SU-DHL-6 (cell line): ENCODE data around the gene CPED1.

Experiments
- H2AFZ ChIP-seq: fragments of 200-600 bp; sonication (generic); 2 replicates; pipeline ENCODE4 v1.6.1; 2014; ENCODE audit warnings: low read depth, mild to moderate bottlenecking, moderate library complexity, mixed read lengths, antibody characterized with exemption, low read length; ENCODE audit not compliant: severe bottlenecking
- H3F3A ChIP-seq: fragments of 200-600 bp; shearing (Covaris generic); 2 replicates; pipeline ENCODE4 v1.6.0; 2016; ENCODE audit warnings: antibody characterized with exemption, mild to moderate bottlenecking; ENCODE audit not compliant: insufficient read depth
- H3K27ac ChIP-seq: fragments of 200-600 bp; sonication (generic); 2 replicates; pipeline ENCODE4 v1.5.1; 2016; ENCODE audit warnings: low read depth, mild to moderate bottlenecking, low read length, moderate library complexity, mixed read lengths
- H3K27me3 ChIP-seq: fragments of 200-600 bp; sonication (generic), shearing (Covaris generic); 2 replicates; pipeline ENCODE4 v1.6.0; 2014; ENCODE audit warnings: mild to moderate bottlenecking, low read length
- H3K36me3 ChIP-seq: fragments of 200-600 bp; sonication (generic); 2 replicates; pipeline ENCODE4 v1.6.1; 2014; ENCODE audit warnings: mild to moderate bottlenecking, low read length, mixed read lengths
- H3K4me2 ChIP-seq: fragments of 300-600, 200-600 bp; shearing (Covaris generic), sonication (generic); 2 replicates; pipeline ENCODE4 v1.6.0; 2014; ENCODE audit warnings: low read length, low read depth, mild to moderate bottlenecking; ENCODE audit not compliant: poor library complexity, severe bottlenecking
- H3K4me3 ChIP-seq: fragments of 200-600 bp; sonication (generic); 2 replicates; pipeline ENCODE4 v1.5.1; 2014; ENCODE audit warnings: antibody characterized with exemption, low read length, mild to moderate bottlenecking, mixed read lengths; ENCODE audit not compliant: insufficient read depth, poor library complexity, severe bottlenecking
- H3K79me2 ChIP-seq: fragments of 200-600 bp; sonication (generic); 2 replicates; pipeline ENCODE4 v1.6.1; 2014; ENCODE audit warnings: mild to moderate bottlenecking, low read length, moderate library complexity; ENCODE audit not compliant: insufficient read depth
- H3K9ac ChIP-seq: fragments of 200-600 bp; sonication (generic); 2 replicates; pipeline ENCODE4 v1.7.0; 2014; ENCODE audit warnings: mild to moderate bottlenecking, low read length
- H3K9me2 ChIP-seq: fragments of 200-600 bp; sonication (generic); replicated peaks from 2 replicates; pipeline ENCODE4 v1.6.1; 2014; ENCODE audit warnings: low read length; ENCODE audit not compliant: insufficient read depth
- H3K9me3 ChIP-seq: fragments of 200-600 bp; sonication (generic); 2 replicates; pipeline ENCODE4 v1.6.1; 2014; ENCODE audit warnings: low read length, mixed read lengths; ENCODE audit not compliant: insufficient read depth
- H4K20me1 ChIP-seq: fragments of 200-600 bp; sonication (generic); 2 replicates; pipeline ENCODE4 v1.6.1; 2014; ENCODE audit warnings: low read depth, mild to moderate bottlenecking, antibody characterized with exemption, low read length, moderate library complexity, mixed read lengths
- CTCF ChIP-seq: fragments of 200-600 bp; sonication (generic); IDR thresholded peaks from one replicate; pipeline ENCODE4 v1.5.1; 2017; ENCODE audit warnings: antibody characterized with exemption, mild to moderate bottlenecking, low read length, moderate library complexity; ENCODE audit not compliant: insufficient read depth, poor library complexity, severe bottlenecking
- EZH2phosphoT487 ChIP-seq: fragments of 200-600 bp; sonication (generic), shearing (Covaris generic); conservative IDR thresholded peaks from 2 replicates; pipeline ENCODE4 v1.6.1; 2018; ENCODE audit warnings: mild to moderate bottlenecking, antibody characterized with exemption, low read length, moderate library complexity, mixed read lengths

CPED1 gene

GRCh38 chr7:121012919-121013318 lies 24.4 kb downstream of the CPED1 start:
- Histone ChIP-seq H3K4me2 (no peak overlapping the region), H4K20me1 (no peaks in the 10 kb centered on the region), H3K27ac (no peak overlapping the region), H3K79me2 (no peaks in the 10 kb centered on the region), H3K4me3 (no peak overlapping the region), H3K9ac (no peak overlapping the region), H2AFZ (no peak overlapping the region), H3K9me3 (no peaks in the 10 kb centered on the region), H3K36me3 (no peaks in the 10 kb centered on the region), H3K27me3 (no peaks in the 10 kb centered on the region), H3K9me2 (no peaks in the 10 kb centered on the region), H3F3A (no peaks in the 10 kb centered on the region)
- TF ChIP-seq EZH2phosphoT487 (no peak), CTCF (no peak)

- no peaks in the 10 kb centered on the region for H3K36me3 ChIP-seq
- no peak overlapping the region for H3K9ac ChIP-seq
- H3K4me3 ChIP-seq, result no peak overlapping the region
- H3K9me2 ChIP-seq, result no peaks in the 10 kb centered on the region
- H3K27ac ChIP-seq, result no peak overlapping the region
- H2AFZ ChIP-seq, result no peak overlapping the region
- H3K27me3 ChIP-seq, result no peaks in the 10 kb centered on the region
- no peaks in the 10 kb centered on the region for H3K9me3 ChIP-seq
- TF ChIP-seq CTCF (no peak), EZH2phosphoT487 (no peak)
- no peaks in the 10 kb centered on the region for H3K79me2 ChIP-seq
- no peak overlapping the region for H3K4me2 ChIP-seq
- no peaks in the 10 kb centered on the region for H4K20me1 ChIP-seq
- no peaks in the 10 kb centered on the region for H3F3A ChIP-seq
Observed at GRCh38 chr7:121015560-121015959, 27.0 kb downstream of the CPED1 start.

GRCh38 chr7:121016966-121017365 lies 28.5 kb downstream of the CPED1 start:
- Histone ChIP-seq H3K9ac (no peak overlapping the region), H3K36me3 (no peaks in the 10 kb centered on the region)

More at GRCh38 chr7:121016966-121017365, 28.5 kb downstream of the CPED1 start:
- Histone ChIP-seq H3F3A (no peaks in the 10 kb centered on the region), H3K27me3 (no peaks in the 10 kb centered on the region), H2AFZ (no peak overlapping the region), H3K27ac (no peak overlapping the region), H3K9me2 (no peaks in the 10 kb centered on the region), H4K20me1 (no peaks in the 10 kb centered on the region), H3K9me3 (no peaks in the 10 kb centered on the region), H3K4me2 (no peak overlapping the region), H3K79me2 (no peaks in the 10 kb centered on the region), H3K4me3 (no peak overlapping the region)
- TF ChIP-seq CTCF (no peak), EZH2phosphoT487 (no peak)
